SU-DHL-6 (cell line): ENCODE results near the gene CSTF2.

Experiments
- H2AFZ ChIP-seq: fragments of 200-600 bp; sonication (generic); 2 replicates; pipeline ENCODE4 v1.6.1; 2014; ENCODE audit warnings: low read depth, mild to moderate bottlenecking, moderate library complexity, mixed read lengths, antibody characterized with exemption, low read length; ENCODE audit not compliant: severe bottlenecking
- H3F3A ChIP-seq: fragments of 200-600 bp; shearing (Covaris generic); 2 replicates; pipeline ENCODE4 v1.6.0; 2016; ENCODE audit warnings: antibody characterized with exemption, mild to moderate bottlenecking; ENCODE audit not compliant: insufficient read depth
- H3K27ac ChIP-seq: fragments of 200-600 bp; sonication (generic); 2 replicates; pipeline ENCODE4 v1.5.1; 2016; ENCODE audit warnings: low read depth, mild to moderate bottlenecking, low read length, moderate library complexity, mixed read lengths
- H3K27me3 ChIP-seq: fragments of 200-600 bp; sonication (generic), shearing (Covaris generic); 2 replicates; pipeline ENCODE4 v1.6.0; 2014; ENCODE audit warnings: mild to moderate bottlenecking, low read length
- H3K36me3 ChIP-seq: fragments of 200-600 bp; sonication (generic); 2 replicates; pipeline ENCODE4 v1.6.1; 2014; ENCODE audit warnings: mild to moderate bottlenecking, low read length, mixed read lengths
- H3K4me2 ChIP-seq: fragments of 300-600, 200-600 bp; shearing (Covaris generic), sonication (generic); 2 replicates; pipeline ENCODE4 v1.6.0; 2014; ENCODE audit warnings: low read length, low read depth, mild to moderate bottlenecking; ENCODE audit not compliant: poor library complexity, severe bottlenecking
- H3K4me3 ChIP-seq: fragments of 200-600 bp; sonication (generic); 2 replicates; pipeline ENCODE4 v1.5.1; 2014; ENCODE audit warnings: antibody characterized with exemption, low read length, mild to moderate bottlenecking, mixed read lengths; ENCODE audit not compliant: insufficient read depth, poor library complexity, severe bottlenecking
- H3K79me2 ChIP-seq: fragments of 200-600 bp; sonication (generic); 2 replicates; pipeline ENCODE4 v1.6.1; 2014; ENCODE audit warnings: mild to moderate bottlenecking, low read length, moderate library complexity; ENCODE audit not compliant: insufficient read depth
- H3K9ac ChIP-seq: fragments of 200-600 bp; sonication (generic); 2 replicates; pipeline ENCODE4 v1.7.0; 2014; ENCODE audit warnings: mild to moderate bottlenecking, low read length
- H3K9me2 ChIP-seq: fragments of 200-600 bp; sonication (generic); replicated peaks from 2 replicates; pipeline ENCODE4 v1.6.1; 2014; ENCODE audit warnings: low read length; ENCODE audit not compliant: insufficient read depth
- H3K9me3 ChIP-seq: fragments of 200-600 bp; sonication (generic); 2 replicates; pipeline ENCODE4 v1.6.1; 2014; ENCODE audit warnings: low read length, mixed read lengths; ENCODE audit not compliant: insufficient read depth
- H4K20me1 ChIP-seq: fragments of 200-600 bp; sonication (generic); 2 replicates; pipeline ENCODE4 v1.6.1; 2014; ENCODE audit warnings: low read depth, mild to moderate bottlenecking, antibody characterized with exemption, low read length, moderate library complexity, mixed read lengths
- CTCF ChIP-seq: fragments of 200-600 bp; sonication (generic); IDR thresholded peaks from one replicate; pipeline ENCODE4 v1.5.1; 2017; ENCODE audit warnings: antibody characterized with exemption, mild to moderate bottlenecking, low read length, moderate library complexity; ENCODE audit not compliant: insufficient read depth, poor library complexity, severe bottlenecking
- EZH2phosphoT487 ChIP-seq: fragments of 200-600 bp; sonication (generic), shearing (Covaris generic); conservative IDR thresholded peaks from 2 replicates; pipeline ENCODE4 v1.6.1; 2018; ENCODE audit warnings: mild to moderate bottlenecking, antibody characterized with exemption, low read length, moderate library complexity, mixed read lengths

The CSTF2 gene

GRCh38 chrX:100831219-100831946 is 11.2 kb downstream of the CSTF2 start:
- no peaks in the 10 kb centered on the region; the same call in 1 of the 2 replicates for H3K36me3 ChIP-seq
- H3K4me2 ChIP-seq = no peak overlapping the region
- H3K27me3 ChIP-seq = no peaks in the 10 kb centered on the region

GRCh38 chrX:100850317-100850716 is 30.1 kb downstream of the CSTF2 start:
- H3K79me2 ChIP-seq = no peaks in the 10 kb centered on the region
- H3K9me3 ChIP-seq = no peaks in the 10 kb centered on the region
- H3K9me2 ChIP-seq = no peaks in the 10 kb centered on the region
- no peak overlapping the region for H2AFZ ChIP-seq
- TF ChIP-seq EZH2phosphoT487 (no peak), CTCF (no peak)
- H3K9ac ChIP-seq = no peak overlapping the region
- no peaks in the 10 kb centered on the region for H3K27me3 ChIP-seq
- no peaks in the 10 kb centered on the region for H4K20me1 ChIP-seq
- H3F3A ChIP-seq = no peaks in the 10 kb centered on the region
- no peak overlapping the region for H3K4me3 ChIP-seq
- no peak overlapping the region for H3K4me2 ChIP-seq
- no peak overlapping the region for H3K27ac ChIP-seq
- H3K36me3 ChIP-seq = no peaks in the 10 kb centered on the region

More at GRCh38 chrX:100831219-100831946, 11.2 kb downstream of the CSTF2 start:
- Histone ChIP-seq H3K9me2 (no peaks in the 10 kb centered on the region), H3K9me3 (no peaks in the 10 kb centered on the region), H3K79me2 (no peaks in the 10 kb centered on the region), H3K27ac (no peak overlapping the region), H2AFZ (no peak overlapping the region), H3K4me3 (no peak overlapping the region), H3K9ac (no peak overlapping the region), H3F3A (no peaks in the 10 kb centered on the region), H4K20me1 (no peaks in the 10 kb centered on the region)
- no peak for TF ChIP-seq EZH2phosphoT487
- TF ChIP-seq CTCF = no peak

GRCh38 chrX:100852810-100853209 is 32.6 kb downstream of the CSTF2 start:
- H3K4me3 ChIP-seq = no peak overlapping the region
- no peaks in the 10 kb centered on the region for H4K20me1 ChIP-seq
- H2AFZ ChIP-seq = no peak overlapping the region
- no peaks in the 10 kb centered on the region for H3K27me3 ChIP-seq
- TF ChIP-seq EZH2phosphoT487 = no peak
- TF ChIP-seq CTCF = no peak
- H3K9me3 ChIP-seq = no peaks in the 10 kb centered on the region
- H3K9ac ChIP-seq = no peak overlapping the region
- H3F3A ChIP-seq = no peaks in the 10 kb centered on the region
- H3K9me2 ChIP-seq = no peaks in the 10 kb centered on the region
- H3K36me3 ChIP-seq = no peaks in the 10 kb centered on the region
- H3K4me2 ChIP-seq = no peak overlapping the region
- no peak overlapping the region for H3K27ac ChIP-seq
- H3K79me2 ChIP-seq = no peaks in the 10 kb centered on the region
